ENCODE measurements around the gene RECQL5. TPM values are rescaled to one million over a fixed set of nuclear protein-coding genes. Genes with fewer than 3 reads are reported as not detected.

RECQL5 gene
- total RNA-seq, 1 experiment from 2014 or later, result 46.1 TPM

GRCh38 chr17:75588596-75589011 lies 78.3 kb downstream of the RECQL5 start:
- no TSS peak for BruUV-seq (replicated peaks)
- H3K36me3 ChIP-seq (ENCODE audit: control insufficient read depth, insufficient read depth, low read length), result no peaks in the 10 kb centered on the region
- TF ChIP-seq CTCF (IDR thresholded peaks at IDR 0.05) (no peak), TCF7L2 (IDR thresholded peaks at IDR 0.05; ENCODE audit: low read depth, low read length) (no peak), SIN3A (IDR thresholded peaks at IDR 0.05; ENCODE audit: borderline replicate concordance, insufficient read depth, low read depth, low read length) (no peak), POLR2AphosphoS5 (IDR thresholded peaks at IDR 0.05; ENCODE audit: low read depth, low read length) (no peak)
- TF ChIP-seq, protein P1, sequence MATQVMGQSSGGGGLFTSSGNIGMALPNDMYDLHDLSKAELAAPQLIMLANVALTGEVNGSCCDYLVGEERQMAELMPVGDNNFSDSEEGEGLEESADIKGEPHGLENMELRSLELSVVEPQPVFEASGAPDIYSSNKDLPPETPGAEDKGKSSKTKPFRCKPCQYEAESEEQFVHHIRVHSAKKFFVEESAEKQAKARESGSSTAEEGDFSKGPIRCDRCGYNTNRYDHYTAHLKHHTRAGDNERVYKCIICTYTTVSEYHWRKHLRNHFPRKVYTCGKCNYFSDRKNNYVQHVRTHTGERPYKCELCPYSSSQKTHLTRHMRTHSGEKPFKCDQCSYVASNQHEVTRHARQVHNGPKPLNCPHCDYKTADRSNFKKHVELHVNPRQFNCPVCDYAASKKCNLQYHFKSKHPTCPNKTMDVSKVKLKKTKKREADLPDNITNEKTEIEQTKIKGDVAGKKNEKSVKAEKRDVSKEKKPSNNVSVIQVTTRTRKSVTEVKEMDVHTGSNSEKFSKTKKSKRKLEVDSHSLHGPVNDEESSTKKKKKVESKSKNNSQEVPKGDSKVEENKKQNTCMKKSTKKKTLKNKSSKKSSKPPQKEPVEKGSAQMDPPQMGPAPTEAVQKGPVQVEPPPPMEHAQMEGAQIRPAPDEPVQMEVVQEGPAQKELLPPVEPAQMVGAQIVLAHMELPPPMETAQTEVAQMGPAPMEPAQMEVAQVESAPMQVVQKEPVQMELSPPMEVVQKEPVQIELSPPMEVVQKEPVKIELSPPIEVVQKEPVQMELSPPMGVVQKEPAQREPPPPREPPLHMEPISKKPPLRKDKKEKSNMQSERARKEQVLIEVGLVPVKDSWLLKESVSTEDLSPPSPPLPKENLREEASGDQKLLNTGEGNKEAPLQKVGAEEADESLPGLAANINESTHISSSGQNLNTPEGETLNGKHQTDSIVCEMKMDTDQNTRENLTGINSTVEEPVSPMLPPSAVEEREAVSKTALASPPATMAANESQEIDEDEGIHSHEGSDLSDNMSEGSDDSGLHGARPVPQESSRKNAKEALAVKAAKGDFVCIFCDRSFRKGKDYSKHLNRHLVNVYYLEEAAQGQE (IDR thresholded peaks at IDR 0.05; ENCODE audit: insufficient read depth in 1 of 2, low read depth in 2 of 2, low read length in 1 of 2), result no peak
- peak overlapping the region; percentile 71 for H3K27ac ChIP-seq (ENCODE audit: low read length)
- peak; percentile 33 for ATAC-seq
- POLR2A ChIA-PET, result no interaction called here
- CTCF ChIA-PET, result interaction anchor here (0.8 kb wide), 1 partner anchor 236 kb away, joined by 3 read pairs; no protein-coding TSS in a partner anchor
- intact Hi-C loops (cut with micrococcal nuclease; ENCODE audit: unreplicated experiment) (no loop called here), in situ Hi-C loops (cut with HindIII; ENCODE audit: low pct_unique_long_range_greater_than_20kb, low sequenced_read_pairs) (no loop called here)
- peaks cover 5% of the 10 kb centered on the region; the same call in 1 of the 2 replicates for H3K4me1 ChIP-seq (ENCODE audit: control insufficient read depth, insufficient read depth, low read length)
- H3K9me3 ChIP-seq (ENCODE audit: control insufficient read depth, insufficient read depth, low read depth, low read length), result no peaks in the 10 kb centered on the region
- no peak for DNase-seq (ENCODE audit: low read depth, low spot score)
- no peaks in the 10 kb centered on the region for H3K27me3 ChIP-seq (ENCODE audit: control insufficient read depth, insufficient read depth, low read length)
- peak overlapping the region; percentile 6 to 28; a peak in 2 of 4 replicates for H3K4me3 ChIP-seq (ENCODE audit: low read depth in 2 of 2, low read length in 2 of 2)

GRCh38 chr17:75587675-75588595 lies 79.0 kb downstream of the RECQL5 start, which contains the start of gene MYO15B:
MYO15B (plus strand) TSS chr17:75587800; CDS start chr17:75588058, 258 bp downstream.
- H3K36me3 ChIP-seq (ENCODE audit: control insufficient read depth, insufficient read depth, low read length), result no peaks in the 10 kb centered on the region
- ATAC-seq, result no peak
- intact Hi-C loops (cut with micrococcal nuclease; ENCODE audit: unreplicated experiment), result no loop called here
- ChIA-PET POLR2A (no interaction called here), CTCF (interaction anchor here (0.8 kb wide), 1 partner anchor 236 kb away, joined by 3 read pairs; no protein-coding TSS in a partner anchor)
- no peak within 1 kb of the TSS; a peak in 1 of 4 replicates for H3K4me3 ChIP-seq (ENCODE audit: low read depth in 2 of 2, low read length in 2 of 2)
- H3K4me1 ChIP-seq (ENCODE audit: control insufficient read depth, insufficient read depth, low read length), result peaks cover 5% of the 10 kb centered on the region; the same call in 1 of the 2 replicates
- in situ Hi-C loops (cut with HindIII; ENCODE audit: low pct_unique_long_range_greater_than_20kb, low sequenced_read_pairs), result no loop called here
- TF ChIP-seq, protein P1 (IDR thresholded peaks at IDR 0.05; ENCODE audit: insufficient read depth in 1 of 2, low read depth in 2 of 2, low read length in 1 of 2), result no peak
- TF ChIP-seq TCF7L2 (IDR thresholded peaks at IDR 0.05; ENCODE audit: low read depth, low read length) (no peak), CTCF (IDR thresholded peaks at IDR 0.05) (no peak), POLR2AphosphoS5 (IDR thresholded peaks at IDR 0.05; ENCODE audit: low read depth, low read length) (no peak), SIN3A (IDR thresholded peaks at IDR 0.05; ENCODE audit: borderline replicate concordance, insufficient read depth, low read depth, low read length) (no peak)
- peak within 1 kb of the TSS; percentile 71 for H3K27ac ChIP-seq (ENCODE audit: low read length)
- H3K9me3 ChIP-seq (ENCODE audit: control insufficient read depth, insufficient read depth, low read depth, low read length), result no peaks in the 10 kb centered on the region
- no TSS peak for BruUV-seq (replicated peaks)
- H3K27me3 ChIP-seq (ENCODE audit: control insufficient read depth, insufficient read depth, low read length), result no peaks in the 10 kb centered on the region
- DNase-seq (ENCODE audit: low read depth, low spot score), result no peak
